H1 (cell line): ENCODE measurements around the gene NAXD. TPM values are rescaled to one million over a fixed set of nuclear protein-coding genes. Genes with fewer than 3 reads are reported as not detected.
A peak's percentile ranks its signal among the peaks of the same experiment; 100 is the strongest.

Experiments used
- CTCF ChIA-PET: fragments of 300-600 bp; sonication (Branson Sonifier 250); formaldehyde crosslinking; loops from one replicate; lab custom pipeline; 2021; ENCODE audit not compliant: partially characterized antibody; lab: Charles Lee
- POLR2A ChIA-PET: fragments of 300-600 bp; sonication (Branson Sonifier 250); formaldehyde crosslinking; loops from one replicate; lab custom pipeline; 2021; ENCODE audit warnings: inconsistent platforms; ENCODE audit not compliant: partially characterized antibody; lab: Charles Lee
- DNase-seq, 2 experiments: peaks; one replicate each; pipeline versions ENCODE4 v3.0.0 to v3.0.0-alpha.2; 2010 to 2022; ENCODE audit warnings: low spot score in 2 of 2, low read depth in 1 of 2, mixed read lengths in 1 of 2
- FAIRE-seq: peaks from 2 replicates; lab custom pipeline; 2011; peaks lifted over from hg19 to GRCh38; lab: Jason Lieb, UNC
- H2AFZ ChIP-seq: 2 replicates; pipeline ENCODE4 v1.8.1; 2012; ENCODE audit warnings: low read length, inconsistent platforms
- H2AK5ac ChIP-seq: 2 replicates; pipeline ENCODE4 v1.6.1; 2013; ENCODE audit warnings: low read depth, low read length
- H2BK120ac ChIP-seq: replicated peaks from 2 replicates; pipeline ENCODE3; 2013; ENCODE audit warnings: low read depth, low read length, inconsistent platforms
- H2BK12ac ChIP-seq: 2 replicates; pipeline ENCODE4 v1.6.1; 2013; ENCODE audit warnings: low read depth, low read length
- H2BK15ac ChIP-seq: 2 replicates; pipeline ENCODE4 v1.6.1; 2013; ENCODE audit warnings: low read length
- H2BK20ac ChIP-seq: 2 replicates; pipeline ENCODE4 v1.6.1; 2013; ENCODE audit warnings: low read length
- H2BK5ac ChIP-seq: 2 replicates; pipeline ENCODE4 v1.6.1; 2013; ENCODE audit warnings: low read depth, low read length
- H3K14ac ChIP-seq: 2 replicates; pipeline ENCODE4 v1.6.1; 2013; ENCODE audit warnings: inconsistent platforms; ENCODE audit not compliant: insufficient read length
- H3K18ac ChIP-seq: 2 replicates; pipeline ENCODE4 v1.6.1; 2013; ENCODE audit warnings: low read length; ENCODE audit errors: extremely low read depth
- H3K23ac ChIP-seq: 2 replicates; pipeline ENCODE4 v1.6.1; 2013; ENCODE audit warnings: inconsistent platforms; ENCODE audit not compliant: insufficient read length
- H3K23me2 ChIP-seq: 2 replicates; pipeline ENCODE4 v1.6.1; 2013; ENCODE audit warnings: low read depth, low read length
- H3K27ac ChIP-seq: 2 replicates; pipeline ENCODE4 v1.6.1; 2011; ENCODE audit warnings: low read depth, low read length, inconsistent platforms
- H3K27me3 ChIP-seq, 4 experiments: replicated peaks in 1 of 4; 1 replicate in 1 of 4; 2 replicates in 3 of 4; pipeline versions ENCODE4 v1.6.1 to v1.8.1; 2011 to 2013; ENCODE audit warnings: low read length in 3 of 4, mild to moderate bottlenecking in 3 of 4, inconsistent platforms in 2 of 4, mixed read lengths in 2 of 4, moderate library complexity in 1 of 4; ENCODE audit not compliant: control insufficient read depth in 3 of 4, insufficient read depth in 3 of 4; ENCODE audit errors: extremely low read depth in 1 of 4
- H3K36me3 ChIP-seq, 4 experiments: 2 replicates each; pipeline versions ENCODE4 v1.6.1 to v1.8.1; 2011 to 2013; ENCODE audit warnings: mild to moderate bottlenecking in 4 of 4, low read length in 3 of 4, moderate library complexity in 2 of 4, control low read depth in 1 of 4, inconsistent platforms in 1 of 4; ENCODE audit not compliant: insufficient read depth in 4 of 4, control insufficient read depth in 2 of 4
- H3K4ac ChIP-seq: replicated peaks from 2 replicates; pipeline ENCODE3; 2013; ENCODE audit warnings: low read length, low read depth, mixed read lengths, inconsistent platforms; ENCODE audit not compliant: insufficient read length
- H3K4me1 ChIP-seq, 4 experiments: replicated peaks in 1 of 4; 1 replicate in 1 of 4; 2 replicates in 3 of 4; pipeline versions ENCODE4 v1.6.1 to v1.8.1; 2011 to 2013; ENCODE audit warnings: low read length in 3 of 4, inconsistent platforms in 2 of 4, mixed read lengths in 1 of 4; ENCODE audit not compliant: insufficient read depth in 4 of 4, control insufficient read depth in 3 of 4
- H3K4me2 ChIP-seq, 2 experiments: 2 replicates each; pipeline versions ENCODE4 v1.6.1 to v1.8.1; 2011 to 2013; ENCODE audit warnings: low read depth in 2 of 2, low read length in 2 of 2, control low read depth in 1 of 2, inconsistent platforms in 1 of 2, mild to moderate bottlenecking in 1 of 2; ENCODE audit not compliant: insufficient read depth in 1 of 2
- H3K4me3 ChIP-seq, 4 experiments: fragments of 200-600, 300-600 bp in 1 of 4; sonication (generic), shearing (Covaris generic), sonication (Bioruptor Twin) in 1 of 4; 2 replicates each; pipeline versions ENCODE4 v1.5.1 to v1.8.1; 2011 to 2016; ENCODE audit warnings: low read length in 4 of 4, low read depth in 3 of 4, control low read depth in 2 of 4, inconsistent platforms in 2 of 4, mild to moderate bottlenecking in 2 of 4, mixed read lengths in 1 of 4, moderate library complexity in 1 of 4; ENCODE audit not compliant: insufficient read depth in 2 of 4; ENCODE audit errors: extremely low read depth in 1 of 4
- H3K56ac ChIP-seq: replicated peaks from 2 replicates; pipeline ENCODE3; 2013; ENCODE audit warnings: low read depth, mild to moderate bottlenecking, mixed read lengths, low read length, inconsistent platforms; ENCODE audit not compliant: insufficient read length
- H3K79me1 ChIP-seq: 2 replicates; pipeline ENCODE4 v1.6.1; 2013; ENCODE audit warnings: low read depth, low read length, control low read depth
- H3K79me2 ChIP-seq, 2 experiments: 2 replicates each; pipeline versions ENCODE4 v1.6.1 to v1.8.1; 2012 to 2013; ENCODE audit warnings: low read length in 2 of 2, mild to moderate bottlenecking in 2 of 2, inconsistent platforms in 1 of 2; ENCODE audit not compliant: insufficient read depth in 2 of 2, control insufficient read depth in 1 of 2
- H3K9ac ChIP-seq, 4 experiments: replicated peaks in 1 of 4; 1 replicate in 1 of 4; 2 replicates in 3 of 4; pipeline versions ENCODE4 v1.6.1 to v1.8.1; 2011 to 2013; ENCODE audit warnings: low read depth in 3 of 4, low read length in 3 of 4, control low read depth in 2 of 4, mild to moderate bottlenecking in 2 of 4, moderate library complexity in 2 of 4, inconsistent platforms in 1 of 4; ENCODE audit errors: extremely low read depth in 1 of 4
- H3K9me3 ChIP-seq, 2 experiments: 2 replicates each; pipeline versions ENCODE4 v1.6.1 to v1.8.1; 2012 to 2013; ENCODE audit warnings: mild to moderate bottlenecking in 2 of 2, moderate library complexity in 2 of 2, control low read depth in 1 of 2, inconsistent platforms in 1 of 2, low read depth in 1 of 2, low read length in 1 of 2, mixed read lengths in 1 of 2; ENCODE audit not compliant: insufficient read depth in 2 of 2
- H4K20me1 ChIP-seq, 2 experiments: replicated peaks in 1 of 2; 2 replicates each; pipeline versions ENCODE3 to v1.8.1; 2011 to 2013; ENCODE audit warnings: inconsistent platforms in 2 of 2, low read length in 2 of 2, mild to moderate bottlenecking in 1 of 2; ENCODE audit not compliant: insufficient read depth in 2 of 2, control insufficient read depth in 1 of 2
- H4K5ac ChIP-seq: 2 replicates; pipeline ENCODE4 v1.6.1; 2013; ENCODE audit warnings: low read length, low read depth, mixed read lengths, inconsistent platforms; ENCODE audit not compliant: insufficient read length
- H4K8ac ChIP-seq: 2 replicates; pipeline ENCODE4 v1.8.0; 2013; ENCODE audit warnings: mild to moderate bottlenecking, moderate library complexity, low read length, inconsistent platforms; ENCODE audit not compliant: insufficient read depth; ENCODE audit errors: extremely low read depth
- H4K91ac ChIP-seq: replicated peaks from 2 replicates; pipeline ENCODE3; 2013; ENCODE audit warnings: low read length, mixed read lengths, inconsistent platforms; ENCODE audit not compliant: insufficient read length
- ATF2 ChIP-seq: IDR thresholded peaks from 2 replicates; pipeline ENCODE4 v1.6.1; 2012; ENCODE audit warnings: low read length, inconsistent platforms
- EGR1 ChIP-seq: IDR thresholded peaks from 2 replicates; pipeline ENCODE4 v1.6.1; 2011; ENCODE audit warnings: low read depth, low read length, borderline replicate concordance
- WGBS, 2 experiments: shearing (Covaris generic) in 1 of 2; methylation state at CpG; one replicate each; pipeline versions ENCODE4 v1.1.6 to v1.1.7; 2013 to 2015; ENCODE audit warnings: low lambda C conversion rate in 2 of 2, mixed read lengths in 2 of 2, inconsistent platforms in 1 of 2, low coverage in 1 of 2, missing lambda C conversion rate in 1 of 2; ENCODE audit not compliant: insufficient replicate concordance in 2 of 2, insufficient coverage in 1 of 2, insufficient read length in 1 of 2; ENCODE audit errors: extremely low coverage in 1 of 2, missing lambda C conversion rate in 1 of 2; 5-methylcytosine and 5-hydroxymethylcytosine counted together
- polyA plus RNA-seq, 7 experiments: library from polyadenylated mRNA; depleted of rRNA in 3 of 7; stranded (reverse) in 5 of 7; unstranded in 2 of 7; fragments of >200 nt in 5 of 7; fragments of 200-250 nt in 2 of 7; gene quantifications; 1 replicate in 5 of 7; 2 replicates in 1 of 7; 4 replicates in 1 of 7; pipeline versions ENCODE4 v1.2.1 to v1.2.3, GENCODE V29; 2011 to 2013; ENCODE audit warnings: missing spikeins in 2 of 7, mixed read lengths in 2 of 7
- total RNA-seq: library from RNA; stranded (reverse); fragmentation: NEBNext Ultra II Directional; extraction: Animal tissue kit (Norgen Biotek cat#: 25700); gene quantifications from 2 replicates; pipeline ENCODE4 v1.2.1, GENCODE V29; 2021

The NAXD gene
- total and polyA plus RNA-seq, 2 of the 8 experiments (the other 6 are each of a cell fraction or from before 2014, with no cell fraction given): 25.4 to 35.5 TPM

- DNase-seq (peak in 1 of 2 experiments; percentile 37), FAIRE-seq (no peak)
- WGBS, 2 experiments: 93% methylated on average over 14 of the region's 14 CpGs; no CpG with 5 or more reads in 1 of the 2 experiments
- H4K91ac ChIP-seq: no peak overlapping the region
- no peak overlapping the region for H3K14ac ChIP-seq
- H3K79me2 ChIP-seq: no peaks in the 10 kb centered on the region
- peaks cover 0 to 5% of the 10 kb centered on the region in 2 experiments for H4K20me1 ChIP-seq
- no peak overlapping the region for H2BK5ac ChIP-seq
- H3K9me3 ChIP-seq: 0 out of 4 replicates have a peak, but pooled peaks cover under 1 to 4% of the 10 kb centered on the region in 2 experiments
- H3K27me3 ChIP-seq: no peaks in the 10 kb centered on the region
- H3K36me3 ChIP-seq: peaks cover 0 to 7% (median 3%) of the 10 kb centered on the region in 4 experiments; a peak in 5 of 8 replicates
- H2BK120ac ChIP-seq: no peak overlapping the region
- no peak overlapping the region for H4K5ac ChIP-seq
- no peak overlapping the region for H3K18ac ChIP-seq
- no peaks in the 10 kb centered on the region; a peak in 1 of 7 replicates for H3K4me1 ChIP-seq
- ChIA-PET POLR2A (interaction anchor here (3.0 kb wide), 1 partner anchor 8 kb away, joined by 7 read pairs; no protein-coding TSS in a partner anchor), CTCF (interaction anchor here (0.8 to 2.1 kb wide), 7 partner anchors 9 to 63 kb away, joined by 3 to 12 read pairs (median 3); no protein-coding TSS in a partner anchor)
- no peak overlapping the region for H2AK5ac ChIP-seq
- no peak overlapping the region for H3K4me2 ChIP-seq
- no peak overlapping the region for H3K4me3 ChIP-seq
- no peak overlapping the region for H3K27ac ChIP-seq
- no peak overlapping the region for H3K23ac ChIP-seq
- no peak overlapping the region for H4K8ac ChIP-seq
- no peak overlapping the region for H2BK15ac ChIP-seq
- H2AFZ ChIP-seq: no peak overlapping the region
- TF ChIP-seq EGR1: no peak
- no peak for TF ChIP-seq ATF2
- no peak overlapping the region for H3K56ac ChIP-seq
- peaks cover 2% of the 10 kb centered on the region; the same call in 1 of the 2 replicates for H3K79me1 ChIP-seq
- no peak overlapping the region for H2BK12ac ChIP-seq
- H3K23me2 ChIP-seq: no peaks in the 10 kb centered on the region
- no peak overlapping the region for H2BK20ac ChIP-seq
- no peak overlapping the region for H3K4ac ChIP-seq
- no peak overlapping the region for H3K9ac ChIP-seq
Measured at GRCh38 chr13:110653851-110654250, 38.5 kb downstream of the NAXD start.
